DOHH2 (cell line): ENCODE results near the gene KCNG4.

Experiments
- EZH2phosphoT487 ChIP-seq: fragments of 200-600 bp; sonication (generic); IDR thresholded peaks from 2 replicates; pipeline ENCODE4 v1.6.1; 2017; ENCODE audit warnings: borderline replicate concordance, mild to moderate bottlenecking, antibody characterized with exemption, low read length, moderate library complexity, mixed read lengths
- TF ChIP-seq, protein P1 (sequence below): fragments of 200-600 bp; sonication (generic); IDR thresholded peaks from one replicate; pipeline ENCODE4 v1.5.1; 2014; ENCODE audit warnings: antibody characterized with exemption, mild to moderate bottlenecking, low read depth, low read length; ENCODE audit not compliant: poor library complexity, severe bottlenecking

DNA sequence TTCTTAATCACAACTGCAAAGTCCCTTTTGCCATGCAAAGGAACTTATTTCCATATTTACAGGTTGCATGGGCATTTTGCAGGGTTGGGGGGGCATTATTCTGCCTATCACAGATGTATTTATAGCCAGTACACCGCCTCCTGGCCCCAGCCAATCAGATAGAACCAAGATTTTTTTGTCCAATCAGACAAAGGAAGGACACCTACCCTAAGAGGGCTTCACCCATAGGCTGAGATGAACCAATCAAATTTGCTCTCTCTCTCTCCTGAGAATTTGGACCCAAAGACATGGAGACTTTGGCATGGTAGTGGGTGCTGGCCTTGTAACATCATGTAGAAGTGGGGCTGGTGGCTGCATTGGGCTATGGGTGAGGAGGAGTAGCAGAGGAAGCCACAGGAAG lies 3.9 kb upstream of the KCNG4 start:
- TF ChIP-seq, protein P1, sequence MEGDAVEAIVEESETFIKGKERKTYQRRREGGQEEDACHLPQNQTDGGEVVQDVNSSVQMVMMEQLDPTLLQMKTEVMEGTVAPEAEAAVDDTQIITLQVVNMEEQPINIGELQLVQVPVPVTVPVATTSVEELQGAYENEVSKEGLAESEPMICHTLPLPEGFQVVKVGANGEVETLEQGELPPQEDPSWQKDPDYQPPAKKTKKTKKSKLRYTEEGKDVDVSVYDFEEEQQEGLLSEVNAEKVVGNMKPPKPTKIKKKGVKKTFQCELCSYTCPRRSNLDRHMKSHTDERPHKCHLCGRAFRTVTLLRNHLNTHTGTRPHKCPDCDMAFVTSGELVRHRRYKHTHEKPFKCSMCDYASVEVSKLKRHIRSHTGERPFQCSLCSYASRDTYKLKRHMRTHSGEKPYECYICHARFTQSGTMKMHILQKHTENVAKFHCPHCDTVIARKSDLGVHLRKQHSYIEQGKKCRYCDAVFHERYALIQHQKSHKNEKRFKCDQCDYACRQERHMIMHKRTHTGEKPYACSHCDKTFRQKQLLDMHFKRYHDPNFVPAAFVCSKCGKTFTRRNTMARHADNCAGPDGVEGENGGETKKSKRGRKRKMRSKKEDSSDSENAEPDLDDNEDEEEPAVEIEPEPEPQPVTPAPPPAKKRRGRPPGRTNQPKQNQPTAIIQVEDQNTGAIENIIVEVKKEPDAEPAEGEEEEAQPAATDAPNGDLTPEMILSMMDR: no peak
- TF ChIP-seq EZH2phosphoT487: no peak
